ENCODE data around the gene SYPL1. TPM values are rescaled to one million over a fixed set of nuclear protein-coding genes. Genes with fewer than 3 reads are reported as not detected.

Gene SYPL1
- total and polyA plus RNA-seq, 2 experiments from 2014 or later: 94.2 to 110 TPM

- Histone ChIP-seq H3K4me2 (no peak overlapping the region), H3K9me3 (ENCODE audit: low read depth) (no peaks in the 10 kb centered on the region), H3K4me3 (no peak overlapping the region), H3K4me1 (ENCODE audit: insufficient read depth) (peaks cover 2% of the 10 kb centered on the region), H3K79me2 (no peaks in the 10 kb centered on the region), H3K36me3 (replicated peaks; ENCODE audit: insufficient read depth, low read depth) (no peaks in the 10 kb centered on the region), H2AFZ (no peak overlapping the region), H3K27ac (no peak overlapping the region), H3K27me3 (no peaks in the 10 kb centered on the region), H4K20me1 (ENCODE audit: insufficient read depth, poor library complexity, severe bottlenecking) (no peaks in the 10 kb centered on the region), H3K9me2 (replicated peaks; ENCODE audit: insufficient read depth) (no peaks in the 10 kb centered on the region)
- no peak for DNase-seq (ENCODE audit: low spot score)
- WGBS (ENCODE audit: low lambda C conversion rate, missing lambda C conversion rate): 91% methylated on average over 3 of the region's 3 CpGs
- TF ChIP-seq EZH2 (IDR thresholded peaks at IDR 0.05; ENCODE audit: borderline replicate concordance) (no peak), CTCF (IDR thresholded peaks at IDR 0.05; ENCODE audit: poor library complexity) (no peak), EZH2phosphoT487 (IDR thresholded peaks at IDR 0.05; ENCODE audit: low read depth, severe bottlenecking, unreplicated experiment) (no peak)
Measured at GRCh38 chr7:106134241-106134640, 22.1 kb upstream of the SYPL1 start.

DNA sequence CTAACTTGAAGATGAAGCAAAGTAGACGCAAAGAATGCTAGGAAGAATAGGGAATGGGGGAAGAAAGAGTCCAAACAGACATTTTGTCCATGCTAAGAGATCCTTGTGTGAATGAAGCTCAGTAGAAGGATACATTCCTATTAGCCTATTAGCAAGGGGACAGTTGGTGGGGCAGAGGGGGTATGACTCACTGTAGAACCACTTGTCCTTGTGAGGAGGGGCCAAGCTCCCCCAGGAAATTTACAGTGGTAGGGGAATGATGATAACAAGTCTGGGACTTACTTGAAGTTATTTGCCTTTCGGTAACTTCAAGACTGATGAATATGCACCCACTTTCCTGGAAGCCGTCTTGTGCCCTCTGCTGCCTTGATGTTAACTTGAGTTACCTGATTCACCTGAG is 17.2 kb upstream of the SYPL1 start:
- no peaks in the 10 kb centered on the region for H3K36me3 ChIP-seq (replicated peaks; ENCODE audit: insufficient read depth, low read depth)
- no peak for TF ChIP-seq EZH2 (IDR thresholded peaks at IDR 0.05; ENCODE audit: borderline replicate concordance)
- no peak for TF ChIP-seq CTCF (IDR thresholded peaks at IDR 0.05; ENCODE audit: poor library complexity)
- TF ChIP-seq EZH2phosphoT487 (IDR thresholded peaks at IDR 0.05; ENCODE audit: low read depth, severe bottlenecking, unreplicated experiment): no peak
- no peak overlapping the region for H3K4me2 ChIP-seq
- no peak overlapping the region for H3K27ac ChIP-seq
- H3K79me2 ChIP-seq: no peaks in the 10 kb centered on the region
- H3K4me1 ChIP-seq (ENCODE audit: insufficient read depth): no peaks in the 10 kb centered on the region
- H2AFZ ChIP-seq: no peak overlapping the region
- no peaks in the 10 kb centered on the region for H3K9me3 ChIP-seq (ENCODE audit: low read depth)
- H4K20me1 ChIP-seq (ENCODE audit: insufficient read depth, poor library complexity, severe bottlenecking): no peaks in the 10 kb centered on the region
- WGBS (ENCODE audit: low lambda C conversion rate, missing lambda C conversion rate): 82% methylated on average over 3 of the region's 3 CpGs
- no peaks in the 10 kb centered on the region for H3K9me2 ChIP-seq (replicated peaks; ENCODE audit: insufficient read depth)
- no peak for DNase-seq (ENCODE audit: low spot score)
- no peaks in the 10 kb centered on the region for H3K27me3 ChIP-seq
- H3K4me3 ChIP-seq: no peak overlapping the region

DNA sequence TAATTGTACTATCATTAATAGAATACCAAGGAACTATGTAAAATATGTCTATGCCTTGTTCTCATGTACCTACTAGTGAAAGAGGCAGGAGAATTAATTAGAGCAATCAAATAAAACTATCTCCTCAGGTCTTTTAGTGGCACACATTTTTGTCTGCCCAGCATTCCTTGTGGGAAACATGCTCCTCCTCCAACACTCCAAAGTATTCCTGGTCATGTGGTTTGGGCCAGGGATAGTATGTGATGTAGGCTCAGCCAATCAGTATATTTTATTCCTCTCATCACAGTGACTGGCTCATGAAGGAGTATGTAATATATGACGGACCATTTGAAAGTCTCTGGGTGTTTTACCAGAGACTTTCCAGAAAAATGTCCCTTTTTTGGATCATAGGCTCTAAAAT is 16.7 kb upstream of the SYPL1 start:
- Histone ChIP-seq H3K27me3 (no peaks in the 10 kb centered on the region), H3K79me2 (no peaks in the 10 kb centered on the region), H3K27ac (no peak overlapping the region), H3K9me3 (ENCODE audit: low read depth) (no peaks in the 10 kb centered on the region), H3K4me1 (ENCODE audit: insufficient read depth) (no peaks in the 10 kb centered on the region), H3K9me2 (replicated peaks; ENCODE audit: insufficient read depth) (no peaks in the 10 kb centered on the region), H4K20me1 (ENCODE audit: insufficient read depth, poor library complexity, severe bottlenecking) (no peaks in the 10 kb centered on the region), H3K4me3 (no peak overlapping the region), H3K4me2 (no peak overlapping the region), H3K36me3 (replicated peaks; ENCODE audit: insufficient read depth, low read depth) (no peaks in the 10 kb centered on the region), H2AFZ (no peak overlapping the region)
- TF ChIP-seq CTCF (IDR thresholded peaks at IDR 0.05; ENCODE audit: poor library complexity) (no peak), EZH2phosphoT487 (IDR thresholded peaks at IDR 0.05; ENCODE audit: low read depth, severe bottlenecking, unreplicated experiment) (no peak), EZH2 (IDR thresholded peaks at IDR 0.05; ENCODE audit: borderline replicate concordance) (no peak)
- 91% methylated on average over 1 of the region's 1 CpG for WGBS (ENCODE audit: low lambda C conversion rate, missing lambda C conversion rate)
- DNase-seq (ENCODE audit: low spot score): no peak

All from hepatocyte (in vitro differentiated cells).